Right lobe of liver (tissue), 6 donors: ENCODE results near the gene ANKRD29. TPM values are rescaled to one million over a fixed set of nuclear protein-coding genes. Genes with fewer than 3 reads are reported as not detected.
"Not testable (repeated sequence)": the region's sequence is repeated elsewhere in the genome, so short reads cannot be mapped to it uniquely, and the experiment has no call there.

Source experiments
- ATAC-seq, 4 donors: fragments of 200-7000 bp; cut with Tn5 transposase; one replicate each; pipeline ENCODE4 v1.9.1; 2020; ENCODE audit warnings: mild to moderate bottlenecking in 4 of 4, moderate library complexity in 4 of 4
- DNase-seq, 3 donors: peaks; one replicate each; pipeline ENCODE4 v3.0.0-alpha.2; 2020
- H3K27ac ChIP-seq, 3 donors: fragments of 200-600 bp; one replicate each; pipeline ENCODE4 v1.8.0; 2022
- H3K27me3 ChIP-seq, 2 donors: fragments of 200-600 bp; one replicate each; pipeline ENCODE4 v1.8.0; 2022
- H3K36me3 ChIP-seq, 4 donors: fragments of 200-600 bp; sonication (generic) in 1 of 4; one replicate each; pipeline versions ENCODE4 v1.5.1 to v1.8.0; 2017 to 2022; ENCODE audit warnings: control low read depth in 1 of 4
- H3K4me1 ChIP-seq, 4 donors: fragments of 200-600 bp; sonication (generic) in 1 of 4; one replicate each; pipeline versions ENCODE4 v1.5.1 to v1.8.0; 2017 to 2022; ENCODE audit warnings: control low read depth in 1 of 4
- H3K4me3 ChIP-seq, 3 donors: fragments of 200-600 bp; one replicate each; pipeline ENCODE4 v1.8.0; 2022
- H3K9me3 ChIP-seq, 4 donors: fragments of 200-600 bp; sonication (generic) in 1 of 4; one replicate each; pipeline versions ENCODE4 v1.5.1 to v1.8.0; 2017 to 2022; ENCODE audit warnings: control low read depth in 1 of 4
- POLR2A ChIP-seq: fragments of 450-650 bp; IDR thresholded peaks from one replicate; pipeline ENCODE4 v1.6.1; 2017; ENCODE audit warnings: antibody characterized with exemption, mild to moderate bottlenecking
- WGBS: methylation state at CpG from one replicate; pipeline ENCODE4 v1.1.6; 2018; ENCODE audit warnings: low coverage, low lambda C conversion rate; ENCODE audit not compliant: insufficient coverage; ENCODE audit errors: missing lambda C conversion rate; 5-methylcytosine and 5-hydroxymethylcytosine counted together
- intact Hi-C, 2 donors: fragments of 100-400 bp; cut with DNase I; formaldehyde crosslinking; loops; one replicate each; pipeline versions ENCODE4 v1.11.2 to v1.14.1; 2022
- total RNA-seq, 6 experiments: library from RNA; depleted of rRNA in 2 of 6; stranded (reverse); fragments of >200 nt in 2 of 6; fragmentation: NEBNext Ultra II Directional in 3 of 6; extraction: Animal tissue kit (Norgen Biotek cat#: 25700) in 3 of 6; gene quantifications; one replicate each; pipeline versions ENCODE4 v1.1.0 to v1.2.4, GENCODE V29; 2016 to 2023
- TF ChIP-seq, protein P1 (sequence below), 4 donors: fragments of 200-600 bp in 3 of 4; fragments of 450-650 bp in 1 of 4; IDR thresholded peaks; one replicate each; pipeline versions ENCODE4 v1.5.1 to v1.8.0; 2016 to 2022; ENCODE audit warnings: antibody characterized with exemption in 4 of 4, mild to moderate bottlenecking in 2 of 4
- donor health status: DM: no; HTN: yes; CAD: no.
- donor health status: DM: no; HTN: no; CAD: no.
- donor health status: DM: no; HTN: no; CAD: no.
- donor health status: DM: no; HTN: yes; CAD: no.
- donor health status: DM: no; HTN: yes; CAD: no.

Gene ANKRD29
- total RNA-seq, 6 experiments from 2014 or later: 0.39 to 4.8 (median 1.1) TPM

DNA sequence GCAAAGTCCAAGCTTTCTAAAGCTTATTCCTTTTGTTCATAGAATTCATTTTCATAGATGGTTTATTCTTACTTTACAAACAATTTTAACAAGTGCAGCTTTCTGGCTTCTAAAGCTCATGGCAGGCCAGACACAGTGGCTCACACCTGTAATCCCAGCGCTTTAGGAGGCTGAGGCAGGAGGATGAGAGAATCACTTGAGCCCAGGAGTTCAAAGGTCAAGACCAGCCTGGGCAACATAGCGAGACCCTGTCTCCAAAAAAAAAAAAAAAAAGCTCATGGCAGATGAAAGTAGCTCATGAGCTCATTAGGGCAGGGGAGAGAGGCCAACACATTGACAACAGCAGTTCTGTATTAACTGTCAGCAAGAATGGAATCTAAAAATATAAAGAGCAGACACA is 48.3 kb downstream of the ANKRD29 start:
- Histone ChIP-seq H3K27me3 (no peaks in the 10 kb centered on the region), H3K4me3 (no peak overlapping the region), H3K36me3 (no peaks in the 10 kb centered on the region), H3K27ac (no peak overlapping the region), H3K4me1 (peaks cover 0 to 20% (median 4%) of the 10 kb centered on the region in 4 donors), H3K9me3 (no peaks in the 10 kb centered on the region)
- ATAC-seq: no peak
- TF ChIP-seq, protein P1, sequence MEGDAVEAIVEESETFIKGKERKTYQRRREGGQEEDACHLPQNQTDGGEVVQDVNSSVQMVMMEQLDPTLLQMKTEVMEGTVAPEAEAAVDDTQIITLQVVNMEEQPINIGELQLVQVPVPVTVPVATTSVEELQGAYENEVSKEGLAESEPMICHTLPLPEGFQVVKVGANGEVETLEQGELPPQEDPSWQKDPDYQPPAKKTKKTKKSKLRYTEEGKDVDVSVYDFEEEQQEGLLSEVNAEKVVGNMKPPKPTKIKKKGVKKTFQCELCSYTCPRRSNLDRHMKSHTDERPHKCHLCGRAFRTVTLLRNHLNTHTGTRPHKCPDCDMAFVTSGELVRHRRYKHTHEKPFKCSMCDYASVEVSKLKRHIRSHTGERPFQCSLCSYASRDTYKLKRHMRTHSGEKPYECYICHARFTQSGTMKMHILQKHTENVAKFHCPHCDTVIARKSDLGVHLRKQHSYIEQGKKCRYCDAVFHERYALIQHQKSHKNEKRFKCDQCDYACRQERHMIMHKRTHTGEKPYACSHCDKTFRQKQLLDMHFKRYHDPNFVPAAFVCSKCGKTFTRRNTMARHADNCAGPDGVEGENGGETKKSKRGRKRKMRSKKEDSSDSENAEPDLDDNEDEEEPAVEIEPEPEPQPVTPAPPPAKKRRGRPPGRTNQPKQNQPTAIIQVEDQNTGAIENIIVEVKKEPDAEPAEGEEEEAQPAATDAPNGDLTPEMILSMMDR (IDR thresholded peaks at IDR 0.05): no peak
- TF ChIP-seq POLR2A: no peak
- WGBS: 81% methylated on average over 2 of the region's 2 CpGs
- intact Hi-C loops: no loop called here
- no peak for DNase-seq

DNA sequence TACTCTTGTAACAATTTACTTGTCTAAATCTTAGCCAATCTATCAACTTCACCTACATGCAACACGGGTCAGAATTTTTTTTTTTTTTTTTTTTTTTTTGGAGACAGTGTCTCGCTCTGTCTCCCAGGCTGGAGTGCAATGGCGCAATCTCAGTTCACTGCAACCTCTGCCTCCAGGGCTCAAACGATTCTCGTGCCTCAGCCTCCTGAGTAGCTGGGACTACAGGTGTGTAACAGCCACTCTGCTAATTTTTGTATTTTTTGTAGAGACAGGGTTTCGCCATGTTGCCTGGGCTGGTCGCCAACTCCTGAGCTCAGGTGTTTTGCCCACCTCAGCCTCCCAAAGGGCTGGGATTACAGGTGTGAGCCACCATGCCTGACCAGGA is 49.6 kb downstream of the ANKRD29 start:
- H3K27me3 ChIP-seq, DNase-seq, H3K27ac ChIP-seq, H3K9me3 ChIP-seq, intact Hi-C loops, H3K36me3 ChIP-seq, ATAC-seq, H3K4me3 ChIP-seq: not testable (repeated sequence)
- WGBS: 77% methylated on average over 6 of the region's 7 CpGs
- H3K4me1 ChIP-seq: peaks cover 0 to 16% (median 1%) of the 10 kb centered on the region in 4 donors

DNA sequence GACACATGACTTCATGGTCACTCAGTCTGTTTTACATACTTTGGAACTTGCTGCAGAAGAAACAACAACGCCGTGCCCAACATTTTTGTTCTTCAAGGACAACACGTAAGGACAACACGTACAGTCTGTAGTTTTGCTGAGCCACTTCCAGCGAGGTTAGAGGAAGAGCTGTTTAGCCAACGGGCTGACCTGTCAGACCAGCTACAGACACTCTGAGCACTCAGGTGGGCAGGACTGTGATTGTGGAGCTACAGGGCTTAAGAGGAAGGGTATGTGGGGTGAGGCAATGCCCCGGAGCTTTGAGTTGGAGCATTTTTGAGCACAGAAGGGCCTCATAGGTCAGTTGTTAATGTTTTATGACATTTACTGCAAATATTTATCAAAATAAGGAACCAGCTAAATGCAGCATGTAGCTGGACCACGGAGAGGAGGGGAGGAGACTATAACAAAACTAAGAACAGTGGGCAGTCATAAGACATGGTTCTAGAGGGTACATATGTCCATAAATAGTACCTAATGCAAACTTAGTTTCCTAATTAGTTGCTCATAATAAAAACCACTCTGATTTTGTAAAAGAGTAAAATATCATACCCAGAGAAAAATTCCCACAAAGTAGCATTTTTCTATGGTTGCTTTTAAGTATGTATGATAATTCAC is 50.1 kb downstream of the ANKRD29 start:
- Histone ChIP-seq H3K27me3 (no peaks in the 10 kb centered on the region), H3K36me3 (no peaks in the 10 kb centered on the region), H3K9me3 (no peaks in the 10 kb centered on the region), H3K27ac (no peak overlapping the region), H3K4me3 (no peak overlapping the region), H3K4me1 (peaks cover 0 to 10% (median 0%) of the 10 kb centered on the region in 4 donors)
- intact Hi-C loops: no loop called here
- DNase-seq (no peak), ATAC-seq (peak in 2 of 4 donors; percentile 19)
- TF ChIP-seq, protein P1 (IDR thresholded peaks at IDR 0.05): no peak
- no peak for TF ChIP-seq POLR2A
- 53% methylated on average over 6 of the region's 8 CpGs for WGBS

DNA sequence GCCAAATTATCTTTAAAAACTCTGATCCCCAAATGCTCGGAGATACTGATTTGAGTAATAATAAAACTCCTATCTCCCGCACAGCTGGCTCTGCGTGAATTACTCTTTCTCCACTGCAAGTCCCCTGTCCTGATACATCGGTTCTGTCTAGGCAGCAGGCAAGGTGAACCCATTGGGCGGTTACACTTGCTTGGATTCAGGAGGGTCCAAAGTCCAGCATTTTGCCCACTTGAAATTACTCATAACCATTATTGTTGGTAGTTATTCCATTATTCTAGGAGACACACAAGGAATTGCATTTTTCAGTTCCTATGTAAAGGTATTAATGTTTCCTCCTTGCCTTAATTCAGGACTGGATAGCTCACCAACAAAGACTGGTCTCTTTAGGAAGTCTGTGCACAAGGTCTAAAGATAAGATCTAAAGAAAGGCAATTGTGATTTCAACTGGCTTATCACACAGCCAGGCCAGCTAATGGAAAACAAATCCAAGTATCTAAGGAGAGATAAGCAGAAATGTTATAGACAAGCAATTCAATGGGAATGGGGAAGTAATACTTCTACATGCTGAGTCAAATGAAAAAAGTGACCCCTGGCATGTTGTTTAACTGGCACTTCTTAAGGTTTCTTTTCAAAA is 53.2 kb downstream of the ANKRD29 start:
- Histone ChIP-seq H3K27me3 (no peaks in the 10 kb centered on the region), H3K9me3 (no peaks in the 10 kb centered on the region), H3K4me3 (no peak overlapping the region), H3K36me3 (no peaks in the 10 kb centered on the region), H3K4me1 (peaks cover 0 to under 1% (median 0%) of the 10 kb centered on the region in 4 donors), H3K27ac (no peak overlapping the region)
- no peak for ATAC-seq
- intact Hi-C loops: no loop called here
- TF ChIP-seq POLR2A: no peak
- TF ChIP-seq, protein P1 (IDR thresholded peaks at IDR 0.05): no peak
- no peak for DNase-seq
- WGBS: 95% methylated on average over 5 of the region's 5 CpGs

DNA sequence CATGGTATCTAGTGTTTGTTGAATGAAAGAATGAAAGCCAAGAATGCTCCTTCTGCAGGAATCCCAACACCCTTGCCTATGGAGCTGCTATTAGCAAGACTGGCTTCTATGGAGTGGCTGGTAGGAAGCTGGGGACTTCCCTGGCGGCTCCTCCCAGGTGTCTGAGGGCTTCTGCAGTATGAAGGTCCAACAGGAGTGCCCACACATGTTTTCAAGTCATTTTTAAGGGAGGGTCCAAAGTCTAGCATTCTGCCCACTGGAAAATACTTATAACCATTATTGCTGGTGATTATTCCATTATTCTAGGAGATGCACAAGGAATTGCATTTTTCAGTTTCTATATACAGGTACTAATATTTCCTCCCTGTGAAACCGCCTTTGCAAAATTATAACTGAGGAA is 54.5 kb downstream of the ANKRD29 start:
- DNase-seq (no peak), ATAC-seq (no peak)
- Histone ChIP-seq H3K4me1 (no peaks in the 10 kb centered on the region), H3K4me3 (no peak overlapping the region), H3K36me3 (no peaks in the 10 kb centered on the region), H3K27me3 (no peaks in the 10 kb centered on the region), H3K9me3 (no peaks in the 10 kb centered on the region), H3K27ac (no peak overlapping the region)
- intact Hi-C loops: no loop called here
- TF ChIP-seq POLR2A: no peak
- TF ChIP-seq, protein P1 (IDR thresholded peaks at IDR 0.05): no peak
- 100% methylated on average over 2 of the region's 2 CpGs for WGBS
